AG09319 (cell line): ENCODE results near the gene KCNN3.

Source experiments
- DNase-seq: peaks from one replicate; pipeline ENCODE4 v3.0.0-alpha.2; 2010; ENCODE audit warnings: low read depth; ENCODE audit errors: extremely low read depth
- TF ChIP-seq, protein P1 (sequence below): IDR thresholded peaks from 2 replicates; pipeline ENCODE4 v1.5.1; 2011; ENCODE audit warnings: low read depth, mild to moderate bottlenecking, inconsistent platforms, low read length, moderate library complexity

KCNN3 gene

DNA sequence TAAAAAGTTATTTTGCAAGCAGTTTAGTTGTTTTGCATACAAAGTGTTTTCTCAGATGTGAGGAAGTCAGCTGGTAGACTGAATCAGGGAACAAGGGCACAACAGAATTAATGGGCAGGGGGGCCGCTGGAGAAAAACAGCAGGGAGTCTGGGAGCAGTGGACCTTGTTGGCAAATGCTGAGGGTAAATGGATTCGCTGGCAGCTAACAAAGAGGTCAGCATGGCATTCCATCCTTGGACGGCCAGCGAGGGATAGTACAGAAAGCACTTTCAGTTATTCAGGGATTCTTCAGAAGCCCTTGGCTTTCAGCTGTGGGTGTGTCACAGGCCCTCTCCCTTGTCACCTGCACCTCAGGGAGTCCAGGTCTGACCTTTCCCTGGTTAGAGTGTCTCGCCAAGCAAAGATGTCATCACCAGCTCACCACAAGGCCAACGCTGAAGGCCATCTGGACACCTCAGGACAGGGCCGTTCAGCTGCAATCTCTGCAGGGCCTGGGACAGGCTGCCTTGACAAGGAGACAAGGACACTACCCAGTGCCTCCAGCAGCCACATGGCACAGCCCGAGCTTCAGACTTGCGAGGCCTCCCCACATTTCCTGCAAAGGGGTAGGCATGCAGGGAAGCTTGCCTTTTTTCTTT, 90.4 kb downstream of the KCNN3 start:
- no peak for DNase-seq
- TF ChIP-seq, protein P1, sequence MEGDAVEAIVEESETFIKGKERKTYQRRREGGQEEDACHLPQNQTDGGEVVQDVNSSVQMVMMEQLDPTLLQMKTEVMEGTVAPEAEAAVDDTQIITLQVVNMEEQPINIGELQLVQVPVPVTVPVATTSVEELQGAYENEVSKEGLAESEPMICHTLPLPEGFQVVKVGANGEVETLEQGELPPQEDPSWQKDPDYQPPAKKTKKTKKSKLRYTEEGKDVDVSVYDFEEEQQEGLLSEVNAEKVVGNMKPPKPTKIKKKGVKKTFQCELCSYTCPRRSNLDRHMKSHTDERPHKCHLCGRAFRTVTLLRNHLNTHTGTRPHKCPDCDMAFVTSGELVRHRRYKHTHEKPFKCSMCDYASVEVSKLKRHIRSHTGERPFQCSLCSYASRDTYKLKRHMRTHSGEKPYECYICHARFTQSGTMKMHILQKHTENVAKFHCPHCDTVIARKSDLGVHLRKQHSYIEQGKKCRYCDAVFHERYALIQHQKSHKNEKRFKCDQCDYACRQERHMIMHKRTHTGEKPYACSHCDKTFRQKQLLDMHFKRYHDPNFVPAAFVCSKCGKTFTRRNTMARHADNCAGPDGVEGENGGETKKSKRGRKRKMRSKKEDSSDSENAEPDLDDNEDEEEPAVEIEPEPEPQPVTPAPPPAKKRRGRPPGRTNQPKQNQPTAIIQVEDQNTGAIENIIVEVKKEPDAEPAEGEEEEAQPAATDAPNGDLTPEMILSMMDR, result no peak

DNA sequence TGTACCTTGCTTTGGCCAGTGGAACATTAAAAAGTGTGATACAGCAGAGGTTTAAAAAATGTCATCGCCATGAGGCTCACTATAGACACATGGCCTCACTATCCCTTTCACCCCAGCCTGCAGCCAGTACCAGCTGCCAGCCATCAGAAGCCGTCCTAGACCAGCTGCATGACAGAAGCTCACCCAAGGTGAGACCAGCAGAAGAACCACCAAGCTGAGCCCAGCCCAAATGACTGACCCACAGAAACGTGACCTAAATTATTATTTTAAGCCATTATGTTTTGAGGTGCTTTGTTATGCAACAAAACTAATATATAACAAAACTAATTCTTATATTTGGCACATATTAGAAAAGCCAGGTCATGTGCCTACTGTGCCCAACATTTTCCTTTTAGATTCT, 91.1 kb downstream of the KCNN3 start:
- TF ChIP-seq, protein P1, result no peak

DNA sequence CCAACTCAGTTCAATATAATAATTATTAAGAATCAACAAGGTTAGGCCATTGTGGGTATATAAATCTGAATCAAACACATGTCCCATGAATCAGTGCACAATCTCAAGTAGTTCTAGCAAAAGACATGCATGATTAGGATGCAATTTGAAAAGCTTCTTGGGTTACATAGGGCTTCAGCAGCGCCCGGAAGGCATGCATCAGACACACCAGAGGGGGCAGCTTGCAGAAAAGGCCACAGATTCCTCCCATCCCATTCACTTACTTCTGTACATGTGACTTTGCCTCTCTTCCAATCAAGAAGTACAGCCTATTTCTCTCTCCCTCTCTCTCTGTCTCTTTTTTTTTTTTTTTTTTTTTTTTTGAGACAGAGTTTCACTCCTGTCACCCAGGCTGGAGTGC, 91.8 kb downstream of the KCNN3 start:
- TF ChIP-seq, protein P1, result no peak
- no peak for DNase-seq

More for the DNA sequence above, 91.1 kb downstream of the KCNN3 start:
- no peak for DNase-seq

DNA sequence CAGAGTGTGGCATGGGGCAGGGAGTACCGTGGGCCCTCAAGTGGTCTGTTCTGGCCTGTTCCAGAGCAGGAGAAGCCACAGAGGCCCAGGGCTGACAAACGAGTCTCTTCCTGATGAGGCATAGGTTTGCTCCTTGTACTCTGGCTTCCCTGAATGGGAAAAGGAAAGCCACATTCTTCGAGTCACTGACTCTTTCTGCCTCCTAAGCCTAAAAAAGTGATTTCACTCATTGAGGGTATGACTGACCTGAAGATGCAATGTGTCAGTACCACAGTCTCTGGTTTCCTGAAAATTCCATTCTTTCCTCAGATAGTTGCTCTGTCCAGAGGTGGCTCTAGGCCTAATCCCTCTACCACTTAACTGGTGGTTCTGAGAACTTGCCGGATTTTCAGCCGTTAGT, 92.3 kb downstream of the KCNN3 start:
- no peak for DNase-seq
- TF ChIP-seq, protein P1, result no peak

DNA sequence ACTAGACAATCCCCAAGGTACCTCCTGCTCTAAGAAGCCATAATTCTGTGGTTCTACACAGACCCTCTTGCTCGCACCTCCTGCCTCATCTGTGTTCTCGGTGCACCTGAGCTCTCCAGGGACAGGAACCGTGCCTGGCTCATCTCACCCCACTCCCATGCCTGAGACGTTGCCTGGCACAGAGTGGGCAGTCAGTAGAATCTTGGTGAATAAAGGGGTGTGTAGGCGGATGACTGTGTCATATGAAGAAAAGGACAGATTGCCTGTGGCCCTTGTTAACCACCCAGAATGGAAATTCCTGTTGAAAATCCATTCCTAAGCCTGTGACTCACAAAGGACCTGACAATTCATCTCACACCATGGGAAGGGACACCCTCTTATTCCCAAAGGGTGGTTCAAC, 92.9 kb downstream of the KCNN3 start:
- no peak for DNase-seq
- TF ChIP-seq, protein P1, result no peak

DNA sequence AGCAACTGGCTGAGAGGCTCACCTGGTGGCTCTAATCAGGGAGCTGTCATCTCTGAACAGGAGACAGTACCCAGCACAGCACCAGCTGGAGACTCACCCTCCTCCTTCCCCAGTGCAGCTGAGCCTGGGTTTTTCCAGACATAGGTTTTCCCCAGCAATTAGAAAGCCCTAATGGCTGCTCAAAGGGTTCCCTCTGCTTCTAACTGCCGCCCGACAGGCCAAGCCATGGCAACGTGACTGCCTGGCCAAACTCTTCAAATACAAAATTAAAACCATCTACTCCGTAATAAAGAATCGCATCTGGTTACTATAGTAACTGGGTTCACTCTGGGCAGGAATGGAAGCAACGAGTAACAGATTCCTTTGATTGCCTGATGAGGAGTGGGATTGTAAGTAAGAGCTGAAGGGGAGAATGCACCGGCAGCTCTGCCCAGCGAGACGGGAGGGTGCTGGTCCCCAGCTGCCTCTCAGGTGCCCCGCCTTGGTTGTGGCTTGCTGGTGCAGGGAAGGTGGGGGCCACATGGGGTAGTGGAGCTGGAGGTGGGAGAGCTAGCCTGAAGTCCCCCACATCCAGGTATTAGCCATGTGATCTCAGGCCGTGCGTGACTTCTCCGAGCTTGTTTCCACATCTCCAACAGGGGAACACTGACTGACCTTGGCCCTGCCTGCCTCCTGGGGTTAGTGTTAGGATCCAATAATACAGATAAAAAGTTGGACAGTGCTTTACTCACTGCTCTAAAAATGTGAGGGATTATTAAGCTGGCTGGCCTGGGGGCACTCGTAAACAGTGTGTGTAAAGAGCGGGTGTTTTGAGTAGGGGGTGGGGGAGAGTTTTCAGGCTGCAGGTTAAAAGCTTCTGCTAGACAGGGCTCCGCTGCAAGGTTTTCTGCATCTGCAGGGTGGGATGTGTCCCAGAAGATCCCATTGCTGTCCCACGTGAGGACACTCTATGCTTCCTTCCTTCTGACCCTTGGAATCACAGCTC, 94.2 kb downstream of the KCNN3 start:
- no peak for DNase-seq
- TF ChIP-seq, protein P1, result no peak
